Stimulated activated naive B cell treated with anti-CD40 and anti-IgM and Interleukin-4, amounts not matched to agents 10 μg/mL and 1 μg/mL and 100 μg/mL, for 72 hours (primary cell): ENCODE data around the gene CLSTN2.

Experiments used
- ATAC-seq, 2 donors: fragments of 150-1000 bp; cut with Tn5 transposase; replicated peaks; 2 replicates each; pipeline ENCODE4 v1.10.0; 2021; ENCODE audit warnings: moderate library complexity in 1 of 2
- DNase-seq: peaks from one replicate; pipeline ENCODE4 v3.0.0; 2021
- H3K27ac Mint-ChIP-seq: one replicate; pipeline ENCODE4 v1.8.0; 2022; ENCODE audit warnings: mild to moderate bottlenecking, mixed read lengths
- H3K27me3 Mint-ChIP-seq, 2 donors: one replicate each; pipeline ENCODE4 v1.8.0; 2022; ENCODE audit warnings: mixed read lengths in 2 of 2
- H3K36me3 Mint-ChIP-seq, 2 donors: one replicate each; pipeline ENCODE4 v1.8.0; 2022; ENCODE audit warnings: mixed read lengths in 2 of 2, mild to moderate bottlenecking in 1 of 2
- H3K4me1 Mint-ChIP-seq, 2 donors: one replicate each; pipeline ENCODE4 v1.8.0; 2022; ENCODE audit warnings: mixed read lengths in 2 of 2, mild to moderate bottlenecking in 1 of 2
- H3K4me3 Mint-ChIP-seq, 2 donors: one replicate each; pipeline ENCODE4 v1.8.0; 2022; ENCODE audit warnings: mild to moderate bottlenecking in 2 of 2, mixed read lengths in 2 of 2, moderate library complexity in 1 of 2
- H3K9me3 Mint-ChIP-seq, 2 donors: one replicate each; pipeline ENCODE4 v1.8.0; 2022; ENCODE audit warnings: mixed read lengths in 2 of 2, mild to moderate bottlenecking in 1 of 2

The CLSTN2 gene

GRCh38 chr3:140576449-140576848 lies 641.5 kb downstream of the CLSTN2 start:
- no peaks in the 10 kb centered on the region for H3K27me3 Mint-ChIP-seq
- H3K4me1 Mint-ChIP-seq = no peaks in the 10 kb centered on the region
- ATAC-seq = no peak
- no peaks in the 10 kb centered on the region for H3K9me3 Mint-ChIP-seq
- no peak overlapping the region for H3K27ac Mint-ChIP-seq
- H3K36me3 Mint-ChIP-seq = no peaks in the 10 kb centered on the region
- no peak overlapping the region for H3K4me3 Mint-ChIP-seq
- DNase-seq = no peak

GRCh38 chr3:140577911-140578310 lies 642.9 kb downstream of the CLSTN2 start:
- DNase-seq (no peak), ATAC-seq (no peak)
- H3K27me3 Mint-ChIP-seq = no peaks in the 10 kb centered on the region
- no peaks in the 10 kb centered on the region for H3K9me3 Mint-ChIP-seq
- no peaks in the 10 kb centered on the region for H3K36me3 Mint-ChIP-seq
- H3K4me1 Mint-ChIP-seq = no peaks in the 10 kb centered on the region
- no peak overlapping the region for H3K27ac Mint-ChIP-seq
- H3K4me3 Mint-ChIP-seq = no peak overlapping the region

GRCh38 chr3:140579260-140579659 lies 644.3 kb downstream of the CLSTN2 start:
- Mint-ChIP-seq H3K4me3 (no peak overlapping the region), H3K9me3 (no peaks in the 10 kb centered on the region), H3K27me3 (peaks cover 0 to 4% of the 10 kb centered on the region in 2 donors), H3K4me1 (no peaks in the 10 kb centered on the region), H3K36me3 (no peaks in the 10 kb centered on the region), H3K27ac (no peak overlapping the region)
- no peak for ATAC-seq
- no peak for DNase-seq

- DNase-seq = no peak
- Mint-ChIP-seq H3K4me1 (no peaks in the 10 kb centered on the region), H3K27ac (no peak overlapping the region), H3K4me3 (no peak overlapping the region), H3K9me3 (no peaks in the 10 kb centered on the region), H3K36me3 (no peaks in the 10 kb centered on the region), H3K27me3 (peaks cover 0 to 4% of the 10 kb centered on the region in 2 donors)
- ATAC-seq = no peak
These were observed 645.8 kb downstream of the CLSTN2 start for GRCh38 chr3:140580746-140581145.

- Mint-ChIP-seq H3K27me3 (peaks cover 6 to 8% of the 10 kb centered on the region in 2 donors), H3K9me3 (no peaks in the 10 kb centered on the region)
- no peak for ATAC-seq
These were observed 649.6 kb downstream of the CLSTN2 start for GRCh38 chr3:140584549-140584948.

GRCh38 chr3:140585828-140586227 lies 650.8 kb downstream of the CLSTN2 start:
- Mint-ChIP-seq H3K27ac (no peak overlapping the region), H3K4me3 (no peak overlapping the region), H3K4me1 (no peaks in the 10 kb centered on the region), H3K27me3 (peaks cover 6 to 8% of the 10 kb centered on the region in 2 donors), H3K36me3 (no peaks in the 10 kb centered on the region), H3K9me3 (no peaks in the 10 kb centered on the region)
- ATAC-seq = no peak
- DNase-seq = no peak

More at GRCh38 chr3:140584549-140584948, 649.6 kb downstream of the CLSTN2 start:
- H3K4me3 Mint-ChIP-seq = no peak overlapping the region
- H3K4me1 Mint-ChIP-seq = no peaks in the 10 kb centered on the region
- H3K27ac Mint-ChIP-seq = no peak overlapping the region
- no peaks in the 10 kb centered on the region for H3K36me3 Mint-ChIP-seq
- no peak for DNase-seq

- H3K27ac Mint-ChIP-seq = no peak overlapping the region
- H3K27me3 Mint-ChIP-seq = peaks cover 6 to 8% of the 10 kb centered on the region in 2 donors
- DNase-seq (no peak), ATAC-seq (no peak)
- H3K36me3 Mint-ChIP-seq = no peaks in the 10 kb centered on the region
- no peak overlapping the region for H3K4me3 Mint-ChIP-seq
- H3K4me1 Mint-ChIP-seq = no peaks in the 10 kb centered on the region
- H3K9me3 Mint-ChIP-seq = no peaks in the 10 kb centered on the region
These were observed 651.3 kb downstream of the CLSTN2 start for GRCh38 chr3:140586311-140586710.

GRCh38 chr3:140588558-140588957 lies 653.6 kb downstream of the CLSTN2 start:
- H3K9me3 Mint-ChIP-seq = no peaks in the 10 kb centered on the region
- peaks cover 6 to 15% of the 10 kb centered on the region in 2 donors for H3K27me3 Mint-ChIP-seq
- no peaks in the 10 kb centered on the region for H3K4me1 Mint-ChIP-seq
- H3K36me3 Mint-ChIP-seq = no peaks in the 10 kb centered on the region
- no peak overlapping the region for H3K27ac Mint-ChIP-seq
- ATAC-seq (no peak), DNase-seq (no peak)
- no peak overlapping the region for H3K4me3 Mint-ChIP-seq

- no peak for ATAC-seq
- no peaks in the 10 kb centered on the region for H3K36me3 Mint-ChIP-seq
- DNase-seq = no peak
- H3K27ac Mint-ChIP-seq = no peak overlapping the region
- peaks cover 0 to 7% of the 10 kb centered on the region in 2 donors for H3K27me3 Mint-ChIP-seq
- H3K4me1 Mint-ChIP-seq = no peaks in the 10 kb centered on the region
- no peak overlapping the region for H3K4me3 Mint-ChIP-seq
- no peaks in the 10 kb centered on the region for H3K9me3 Mint-ChIP-seq
These were observed 658.8 kb downstream of the CLSTN2 start for GRCh38 chr3:140593766-140594165.

- H3K36me3 Mint-ChIP-seq = no peaks in the 10 kb centered on the region
- no peaks in the 10 kb centered on the region for H3K4me1 Mint-ChIP-seq
- no peaks in the 10 kb centered on the region for H3K9me3 Mint-ChIP-seq
- DNase-seq (no peak), ATAC-seq (no peak)
- H3K27ac Mint-ChIP-seq = no peak overlapping the region
- H3K27me3 Mint-ChIP-seq = peaks cover 0 to 7% of the 10 kb centered on the region in 2 donors
- H3K4me3 Mint-ChIP-seq = no peak overlapping the region
These were observed 660.3 kb downstream of the CLSTN2 start for GRCh38 chr3:140595295-140595694.

GRCh38 chr3:140597364-140597763 lies 662.4 kb downstream of the CLSTN2 start:
- Mint-ChIP-seq H3K9me3 (no peaks in the 10 kb centered on the region), H3K27me3 (peaks cover 0 to 7% of the 10 kb centered on the region in 2 donors), H3K4me1 (no peaks in the 10 kb centered on the region), H3K36me3 (no peaks in the 10 kb centered on the region), H3K4me3 (no peak overlapping the region), H3K27ac (no peak overlapping the region)
- ATAC-seq = no peak
- no peak for DNase-seq

- Mint-ChIP-seq H3K4me3 (no peak overlapping the region), H3K36me3 (no peaks in the 10 kb centered on the region), H3K9me3 (no peaks in the 10 kb centered on the region), H3K27ac (no peak overlapping the region), H3K27me3 (peaks cover 0 to 4% of the 10 kb centered on the region in 2 donors), H3K4me1 (no peaks in the 10 kb centered on the region)
- ATAC-seq = no peak
- DNase-seq = no peak
These were observed 662.8 kb downstream of the CLSTN2 start for GRCh38 chr3:140597792-140598191.

- ATAC-seq (no peak), DNase-seq (no peak)
- no peaks in the 10 kb centered on the region for H3K36me3 Mint-ChIP-seq
- H3K27me3 Mint-ChIP-seq = no peaks in the 10 kb centered on the region
- no peak overlapping the region for H3K27ac Mint-ChIP-seq
- no peak overlapping the region for H3K4me3 Mint-ChIP-seq
- H3K4me1 Mint-ChIP-seq = no peaks in the 10 kb centered on the region
- H3K9me3 Mint-ChIP-seq = no peaks in the 10 kb centered on the region
These were observed 664.0 kb downstream of the CLSTN2 start for GRCh38 chr3:140599009-140599408.

GRCh38 chr3:140599496-140599895 lies 664.5 kb downstream of the CLSTN2 start:
- Mint-ChIP-seq H3K27ac (no peak overlapping the region), H3K4me3 (no peak overlapping the region), H3K36me3 (no peaks in the 10 kb centered on the region), H3K9me3 (no peaks in the 10 kb centered on the region), H3K27me3 (no peaks in the 10 kb centered on the region), H3K4me1 (no peaks in the 10 kb centered on the region)
- no peak for ATAC-seq
- DNase-seq = no peak

GRCh38 chr3:140601881-140602280 lies 666.9 kb downstream of the CLSTN2 start:
- DNase-seq (no peak), ATAC-seq (no peak)
- H3K4me3 Mint-ChIP-seq = no peak overlapping the region
- no peaks in the 10 kb centered on the region for H3K4me1 Mint-ChIP-seq
- H3K27me3 Mint-ChIP-seq = peaks cover 0 to 5% of the 10 kb centered on the region in 2 donors
- no peak overlapping the region for H3K27ac Mint-ChIP-seq
- no peaks in the 10 kb centered on the region for H3K36me3 Mint-ChIP-seq
- peaks cover 0 to 2% of the 10 kb centered on the region in 2 donors for H3K9me3 Mint-ChIP-seq

GRCh38 chr3:140602781-140603180 lies 667.8 kb downstream of the CLSTN2 start:
- no peak for DNase-seq
- Mint-ChIP-seq H3K4me1 (no peaks in the 10 kb centered on the region), H3K27me3 (peaks cover 0 to 6% of the 10 kb centered on the region in 2 donors), H3K4me3 (no peak overlapping the region), H3K27ac (no peak overlapping the region), H3K36me3 (no peaks in the 10 kb centered on the region), H3K9me3 (peaks cover 0 to 2% of the 10 kb centered on the region in 2 donors)
- no peak for ATAC-seq
